CD8-positive, alpha-beta memory T cell (primary cell): ENCODE measurements around the gene RIMS4. TPM values are rescaled to one million over a fixed set of nuclear protein-coding genes. Genes with fewer than 3 reads are reported as not detected.
A peak's percentile ranks its signal among the peaks of the same experiment; 100 is the strongest.

Experiments used
- CTCF ChIA-PET: fragments of 350-600 bp; sonication (Branson Sonifier 250); formaldehyde crosslinking; loops from one replicate; lab custom pipeline; 2021; ENCODE audit warnings: antibody characterized with exemption; lab: Charles Lee
- POLR2A ChIA-PET: fragments of 350-600 bp; sonication (Branson Sonifier 250); formaldehyde crosslinking; loops from one replicate; lab custom pipeline; 2021; ENCODE audit warnings: antibody characterized with exemption; lab: Charles Lee
- DNase-seq, 5 donors: peaks; one replicate each; pipeline versions ENCODE4 v3.0.0 to v3.0.0-alpha.2; 2020 to 2022; ENCODE audit warnings: mixed read lengths in 1 of 5
- H3K27ac ChIP-seq: one replicate; pipeline ENCODE4 v1.7.0; 2013; ENCODE audit warnings: low read depth, mild to moderate bottlenecking, low read length, moderate library complexity
- H3K27me3 ChIP-seq: 2 replicates; pipeline ENCODE4 v1.7.0; 2013; ENCODE audit warnings: low read length, mild to moderate bottlenecking; ENCODE audit not compliant: insufficient read depth, poor library complexity, severe bottlenecking
- H3K36me3 ChIP-seq: 2 replicates; pipeline ENCODE4 v1.7.0; 2013; ENCODE audit warnings: mild to moderate bottlenecking, low read length, moderate library complexity; ENCODE audit not compliant: insufficient read depth
- H3K4me1 ChIP-seq: 2 replicates; pipeline ENCODE4 v1.7.0; 2013; ENCODE audit warnings: mild to moderate bottlenecking, low read length, moderate library complexity; ENCODE audit not compliant: insufficient read depth
- H3K4me3 ChIP-seq: 2 replicates; pipeline ENCODE4 v1.7.0; 2013; ENCODE audit warnings: mild to moderate bottlenecking, low read length
- H3K9me3 ChIP-seq: 2 replicates; pipeline ENCODE4 v1.7.0; 2013; ENCODE audit warnings: mild to moderate bottlenecking, low read length
- H3K27ac Mint-ChIP-seq, 8 donors: one replicate each; pipeline ENCODE4 v1.8.0; 2020 to 2021; ENCODE audit warnings: mixed read lengths in 8 of 8, mild to moderate bottlenecking in 6 of 8, inconsistent platforms in 3 of 8, moderate library complexity in 3 of 8
- H3K27me3 Mint-ChIP-seq, 2 donors: one replicate each; pipeline ENCODE4 v1.8.0; 2020 to 2021; ENCODE audit warnings: mixed read lengths in 2 of 2, mild to moderate bottlenecking in 1 of 2, moderate library complexity in 1 of 2
- H3K36me3 Mint-ChIP-seq, 3 donors: one replicate each; pipeline ENCODE4 v1.8.0; 2020 to 2021; ENCODE audit warnings: mixed read lengths in 3 of 3, inconsistent platforms in 1 of 3, mild to moderate bottlenecking in 1 of 3
- H3K4me1 Mint-ChIP-seq, 3 donors: one replicate each; pipeline ENCODE4 v1.8.0; 2020 to 2021; ENCODE audit warnings: mixed read lengths in 3 of 3, inconsistent platforms in 1 of 3, mild to moderate bottlenecking in 1 of 3
- H3K4me3 Mint-ChIP-seq, 7 donors: one replicate each; pipeline ENCODE4 v1.8.0; 2020 to 2021; ENCODE audit warnings: mixed read lengths in 7 of 7, mild to moderate bottlenecking in 6 of 7, moderate library complexity in 4 of 7, inconsistent platforms in 2 of 7
- H3K9me3 Mint-ChIP-seq, 5 donors: one replicate each; pipeline ENCODE4 v1.8.0; 2020 to 2022; ENCODE audit warnings: mixed read lengths in 5 of 5, mild to moderate bottlenecking in 3 of 5, moderate library complexity in 2 of 5, inconsistent platforms in 1 of 5
- polyA plus RNA-seq: library from polyadenylated mRNA; unstranded; fragments of 300-500 nt; fragmentation: Illumina TruSeq; gene quantifications from one replicate; pipeline ENCODE4 v1.2.3, GENCODE V29; 2021
- total RNA-seq, 2 experiments: library from RNA; stranded (reverse); gene quantifications; one replicate each; pipeline ENCODE4 v1.2.3, GENCODE V29; 2021

Gene RIMS4
- not detected for total RNA-seq
- polyA plus RNA-seq: not detected

DNA sequence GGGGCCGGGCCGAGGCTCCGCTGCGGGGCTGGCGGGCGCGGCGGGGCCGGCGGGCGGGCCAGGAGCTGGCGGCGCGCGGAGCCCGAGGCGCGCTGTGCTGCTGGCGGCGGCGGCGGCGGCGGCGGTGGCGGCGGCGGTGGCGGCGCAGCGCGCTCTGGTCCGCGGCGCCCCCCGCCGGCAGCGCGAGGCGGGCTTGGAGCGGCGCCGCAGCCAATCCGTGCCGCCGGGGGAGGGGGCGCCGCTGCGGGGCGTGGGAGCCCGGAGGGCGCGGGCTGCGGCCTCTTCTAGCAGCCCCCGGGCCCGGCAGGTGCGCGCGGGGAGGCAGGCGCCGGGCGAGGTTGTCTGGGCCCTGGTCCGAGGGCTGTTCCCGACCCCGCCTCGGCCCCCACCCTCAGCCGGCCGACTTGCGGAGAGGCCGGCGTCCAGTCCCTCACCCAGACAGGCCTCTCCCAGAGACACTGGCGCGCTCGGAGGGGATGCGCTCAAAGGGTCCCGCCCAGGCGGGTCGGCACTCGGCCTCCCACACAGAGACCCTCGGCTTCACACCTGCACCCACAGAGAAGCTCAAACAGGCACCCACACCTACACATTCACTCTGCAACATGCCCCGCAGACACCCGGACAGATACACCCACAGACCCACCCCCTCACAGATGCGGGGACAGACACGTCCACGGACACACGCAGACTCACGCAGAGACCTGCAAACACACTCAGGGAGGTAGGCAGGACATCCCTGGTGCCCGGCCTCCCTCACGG is at the start of gene RIMS4:
Gene RIMS4, minus strand, starts transcription at position 156 of the 759 bp plus-strand sequence. CDS start 275 bp downstream, outside the sequence.
- Mint-ChIP-seq H3K9me3 (peaks cover 0 to 5% (median 2%) of the 10 kb centered on the region in 5 donors), H3K27me3 (peaks cover 34 to 69% of the 10 kb centered on the region in 2 donors), H3K36me3 (peaks cover 0 to 6% (median 0%) of the 10 kb centered on the region in 3 donors), H3K4me1 (peaks cover 7 to 20% (median 13%) of the 10 kb centered on the region in 3 donors), H3K4me3 (peak within 1 kb of the TSS in 6 of 7 donors; percentile 29 to 90 (median 51)), H3K27ac (peak within 1 kb of the TSS in 1 of 8 donors; percentile 33)
- H3K27ac ChIP-seq: no peak within 1 kb of the TSS
- ChIA-PET POLR2A (no interaction called here), CTCF (no interaction called here)
- DNase-seq: no peak
- no peaks in the 10 kb centered on the region for H3K4me1 ChIP-seq
- H3K9me3 ChIP-seq: no peaks in the 10 kb centered on the region
- H3K27me3 ChIP-seq: peaks cover 39% of the 10 kb centered on the region
- H3K36me3 ChIP-seq: no peaks in the 10 kb centered on the region
- no peak within 1 kb of the TSS for H3K4me3 ChIP-seq

DNA sequence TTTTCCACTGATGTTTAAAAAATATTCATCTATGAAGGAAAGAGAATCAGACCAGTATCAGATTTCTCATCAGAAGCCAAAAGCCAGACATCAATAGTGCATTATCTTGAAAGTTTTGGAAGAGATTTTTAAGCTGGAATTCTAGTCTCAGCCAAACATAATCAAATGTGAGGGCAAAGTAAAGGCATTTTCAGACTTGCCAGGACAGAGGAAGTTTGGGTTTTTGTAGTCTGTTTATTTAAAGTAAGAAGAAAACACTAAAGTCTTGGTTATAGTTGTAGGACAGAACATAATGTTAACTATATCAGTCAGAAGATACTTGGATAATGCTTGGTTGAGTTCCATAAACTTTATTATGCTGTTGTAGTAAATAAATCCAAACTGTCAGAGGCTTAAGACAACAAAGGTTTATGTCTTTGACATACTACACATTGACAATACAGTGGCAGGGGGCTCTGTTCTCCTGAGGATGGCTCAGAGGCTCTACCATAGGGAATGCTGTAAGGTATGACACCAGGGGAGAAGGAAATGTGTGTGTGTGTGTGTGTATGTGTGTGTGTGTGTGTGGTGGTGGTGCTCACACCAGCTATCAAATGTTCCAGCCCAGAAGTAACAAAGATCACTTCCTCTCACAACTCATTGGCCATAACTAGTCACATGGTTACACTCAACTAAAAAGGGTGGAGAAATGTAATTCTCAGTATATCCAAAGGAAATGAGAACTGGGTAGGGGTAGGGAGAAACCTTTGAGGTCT is 48.4 kb upstream of the RIMS4 start:
- peaks cover 0 to 3% of the 10 kb centered on the region in 2 donors for H3K27me3 Mint-ChIP-seq
- no peaks in the 10 kb centered on the region for H3K9me3 Mint-ChIP-seq
- POLR2A ChIA-PET: no interaction called here
- no peak overlapping the region for H3K4me3 Mint-ChIP-seq
- H3K4me1 Mint-ChIP-seq: peaks cover 0 to 3% (median 0%) of the 10 kb centered on the region in 3 donors
- H3K27ac Mint-ChIP-seq: no peak overlapping the region
- H3K36me3 Mint-ChIP-seq: peaks cover 0 to 2% (median 0%) of the 10 kb centered on the region in 3 donors
- CTCF ChIA-PET: no interaction called here
- no peaks in the 10 kb centered on the region for H3K36me3 ChIP-seq
- H3K9me3 ChIP-seq: no peaks in the 10 kb centered on the region
- no peak overlapping the region for H3K27ac ChIP-seq
- H3K27me3 ChIP-seq: no peaks in the 10 kb centered on the region
- peak in 1 of 5 donors; percentile 9 for DNase-seq
- H3K4me1 ChIP-seq: no peaks in the 10 kb centered on the region
- H3K4me3 ChIP-seq: no peak overlapping the region

DNA sequence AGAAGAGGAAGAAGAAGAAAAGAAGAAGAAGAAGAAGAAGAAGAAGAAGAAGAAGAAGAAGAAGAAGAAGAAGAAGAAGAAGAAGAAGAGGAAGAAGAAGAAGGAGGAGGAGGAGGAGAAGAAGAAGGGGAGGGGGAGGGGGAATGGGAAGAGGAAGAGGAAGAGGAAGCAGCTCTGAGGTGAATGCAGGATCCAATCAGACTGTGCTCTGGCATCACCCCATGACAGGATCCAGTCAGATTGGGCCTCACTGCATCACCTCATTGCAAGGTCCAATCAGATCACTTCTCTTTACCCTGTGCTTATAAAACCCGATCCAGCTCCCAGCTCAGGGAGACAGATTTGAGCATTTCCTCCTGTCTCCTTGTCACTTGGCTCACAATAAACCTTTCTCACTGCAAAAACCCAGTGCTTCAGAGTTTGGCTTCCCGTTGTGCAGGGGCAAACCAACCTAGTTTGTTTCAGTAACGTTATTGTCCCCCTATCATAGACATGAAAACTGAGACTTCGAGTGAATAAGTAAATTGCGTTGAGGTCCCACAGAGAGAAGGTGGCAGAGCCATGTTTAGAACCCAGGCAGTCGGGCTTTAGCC is 46.6 kb upstream of the RIMS4 start:
- Mint-ChIP-seq H3K27ac (no peak overlapping the region), H3K27me3 (peaks cover 0 to 14% of the 10 kb centered on the region in 2 donors), H3K4me1 (no peaks in the 10 kb centered on the region), H3K36me3 (peaks cover 0 to 2% (median 0%) of the 10 kb centered on the region in 3 donors), H3K4me3 (no peak overlapping the region), H3K9me3 (no peaks in the 10 kb centered on the region)
- H3K4me1 ChIP-seq: no peaks in the 10 kb centered on the region
- no peak overlapping the region for H3K4me3 ChIP-seq
- H3K27ac ChIP-seq: no peak overlapping the region
- H3K27me3 ChIP-seq: no peaks in the 10 kb centered on the region
- ChIA-PET CTCF (no interaction called here), POLR2A (no interaction called here)
- no peak for DNase-seq
- no peaks in the 10 kb centered on the region for H3K9me3 ChIP-seq
- H3K36me3 ChIP-seq: no peaks in the 10 kb centered on the region

DNA sequence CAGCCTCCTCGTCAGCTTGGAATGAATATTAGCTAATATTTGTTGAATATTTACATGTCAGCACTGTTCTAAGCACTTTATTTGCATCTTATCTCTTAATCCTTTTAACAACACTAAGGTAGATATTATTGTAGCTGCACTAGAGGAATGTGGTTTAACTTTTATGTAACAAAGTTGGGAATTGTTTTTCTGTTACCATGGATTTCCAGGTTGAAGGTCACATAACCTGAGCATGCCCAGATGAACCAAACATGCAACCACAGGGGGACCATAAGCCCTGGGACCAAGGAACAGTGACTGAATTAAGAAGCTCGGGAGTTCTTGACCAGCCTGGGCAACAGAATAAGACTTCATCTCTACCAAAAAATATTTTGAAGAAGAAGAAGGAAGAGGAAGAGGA is 46.1 kb upstream of the RIMS4 start:
- DNase-seq: no peak
- Histone ChIP-seq H3K4me3 (no peak overlapping the region), H3K27ac (no peak overlapping the region), H3K27me3 (no peaks in the 10 kb centered on the region), H3K36me3 (no peaks in the 10 kb centered on the region), H3K9me3 (no peaks in the 10 kb centered on the region), H3K4me1 (no peaks in the 10 kb centered on the region)
- H3K9me3 Mint-ChIP-seq: no peaks in the 10 kb centered on the region
- peaks cover 2 to 17% of the 10 kb centered on the region in 2 donors for H3K27me3 Mint-ChIP-seq
- POLR2A ChIA-PET: no interaction called here
- H3K27ac Mint-ChIP-seq: peak overlapping the region in 1 of 8 donors; percentile 12
- H3K4me1 Mint-ChIP-seq: no peaks in the 10 kb centered on the region
- no peak overlapping the region for H3K4me3 Mint-ChIP-seq
- CTCF ChIA-PET: no interaction called here
- H3K36me3 Mint-ChIP-seq: peaks cover 0 to 2% (median 0%) of the 10 kb centered on the region in 3 donors

DNA sequence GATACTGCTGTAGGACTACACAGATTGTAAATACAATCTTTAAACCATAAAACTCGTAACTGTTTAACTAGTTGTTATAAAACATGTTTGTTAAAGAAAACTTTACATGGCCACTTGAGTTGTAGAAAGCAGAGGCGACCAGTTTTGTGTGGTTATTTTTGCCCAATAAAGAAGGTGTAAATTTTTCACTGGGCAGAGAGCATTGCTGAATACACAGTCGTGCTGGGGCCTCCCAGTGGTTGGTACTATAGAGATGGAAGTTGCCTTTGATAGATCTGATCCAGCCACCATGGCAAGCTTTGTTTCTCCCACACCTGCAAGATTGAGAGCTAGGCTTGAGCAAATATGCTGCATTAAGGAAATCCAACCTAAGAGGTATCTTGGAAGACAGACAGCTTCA is 41.2 kb upstream of the RIMS4 start:
- peaks cover 0 to 1% (median 0%) of the 10 kb centered on the region in 5 donors for H3K9me3 Mint-ChIP-seq
- H3K27ac Mint-ChIP-seq: no peak overlapping the region
- no peaks in the 10 kb centered on the region for H3K4me1 Mint-ChIP-seq
- H3K27me3 Mint-ChIP-seq: peaks cover 10 to 44% of the 10 kb centered on the region in 2 donors
- ChIA-PET CTCF (no interaction called here), POLR2A (no interaction called here)
- H3K4me3 Mint-ChIP-seq: no peak overlapping the region
- Histone ChIP-seq H3K27ac (no peak overlapping the region), H3K9me3 (no peaks in the 10 kb centered on the region), H3K4me1 (no peaks in the 10 kb centered on the region), H3K27me3 (no peaks in the 10 kb centered on the region), H3K4me3 (no peak overlapping the region), H3K36me3 (no peaks in the 10 kb centered on the region)
- no peaks in the 10 kb centered on the region for H3K36me3 Mint-ChIP-seq
- DNase-seq: no peak

DNA sequence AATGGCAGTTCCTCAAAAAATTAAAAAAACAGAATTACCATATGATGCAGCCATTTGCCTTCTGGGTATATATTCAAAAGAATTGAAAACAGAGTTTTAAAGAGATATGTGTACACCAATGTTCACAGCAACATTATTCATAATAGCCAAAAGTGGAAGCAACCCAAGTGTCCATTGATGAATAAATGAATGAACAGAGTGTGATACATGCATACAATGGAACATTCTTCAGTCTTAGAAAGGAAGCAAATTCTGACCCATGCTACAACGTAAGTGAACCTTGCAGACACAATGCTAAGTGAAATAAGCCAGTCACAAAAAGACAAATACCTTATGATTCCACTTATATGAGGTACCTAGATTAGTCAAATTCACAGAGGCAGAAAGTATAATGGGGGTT is 40.5 kb upstream of the RIMS4 start:
- DNase-seq: no peak
- POLR2A ChIA-PET: no interaction called here

DNA sequence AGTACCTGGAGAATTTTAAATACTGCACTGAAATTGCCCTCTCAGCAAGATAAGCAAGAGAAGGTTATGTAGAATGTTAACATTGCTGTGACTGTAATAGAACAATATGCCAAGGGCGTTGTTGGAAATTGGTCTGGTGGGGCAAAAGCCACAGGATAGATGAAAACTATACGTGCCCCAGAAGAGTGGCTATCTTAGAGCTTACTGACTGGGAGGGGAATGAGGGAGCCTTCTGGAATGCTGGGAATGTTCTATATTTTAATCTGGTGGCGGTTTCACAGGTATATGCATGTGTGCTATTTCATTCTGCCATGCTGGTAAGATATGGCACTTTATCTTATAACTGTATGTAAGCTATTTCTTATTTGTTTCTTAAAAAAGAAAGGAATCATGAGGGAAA is 39.9 kb upstream of the RIMS4 start:
- H3K36me3 ChIP-seq: no peaks in the 10 kb centered on the region
- no peaks in the 10 kb centered on the region for H3K27me3 ChIP-seq
- no peak overlapping the region for H3K4me3 Mint-ChIP-seq
- CTCF ChIA-PET: no interaction called here
- H3K4me3 ChIP-seq: no peak overlapping the region
- no peak overlapping the region for H3K27ac ChIP-seq
- no peaks in the 10 kb centered on the region for H3K4me1 Mint-ChIP-seq
- H3K36me3 Mint-ChIP-seq: no peaks in the 10 kb centered on the region
- H3K27me3 Mint-ChIP-seq: peaks cover 10 to 50% of the 10 kb centered on the region in 2 donors
- H3K9me3 ChIP-seq: no peaks in the 10 kb centered on the region
- POLR2A ChIA-PET: no interaction called here
- peaks cover 0 to 2% (median 0%) of the 10 kb centered on the region in 5 donors for H3K9me3 Mint-ChIP-seq
- no peaks in the 10 kb centered on the region for H3K4me1 ChIP-seq
- H3K27ac Mint-ChIP-seq: no peak overlapping the region
- no peak for DNase-seq

More for the DNA sequence above, 40.5 kb upstream of the RIMS4 start:
- Mint-ChIP-seq H3K4me1 (no peaks in the 10 kb centered on the region), H3K36me3 (no peaks in the 10 kb centered on the region), H3K4me3 (no peak overlapping the region), H3K9me3 (peaks cover 0 to 2% (median 0%) of the 10 kb centered on the region in 5 donors), H3K27ac (no peak overlapping the region), H3K27me3 (peaks cover 10 to 46% of the 10 kb centered on the region in 2 donors)
- no peak overlapping the region for H3K4me3 ChIP-seq
- CTCF ChIA-PET: no interaction called here
- H3K4me1 ChIP-seq: no peaks in the 10 kb centered on the region
- H3K9me3 ChIP-seq: no peaks in the 10 kb centered on the region
- H3K36me3 ChIP-seq: no peaks in the 10 kb centered on the region
- no peak overlapping the region for H3K27ac ChIP-seq
- no peaks in the 10 kb centered on the region for H3K27me3 ChIP-seq

DNA sequence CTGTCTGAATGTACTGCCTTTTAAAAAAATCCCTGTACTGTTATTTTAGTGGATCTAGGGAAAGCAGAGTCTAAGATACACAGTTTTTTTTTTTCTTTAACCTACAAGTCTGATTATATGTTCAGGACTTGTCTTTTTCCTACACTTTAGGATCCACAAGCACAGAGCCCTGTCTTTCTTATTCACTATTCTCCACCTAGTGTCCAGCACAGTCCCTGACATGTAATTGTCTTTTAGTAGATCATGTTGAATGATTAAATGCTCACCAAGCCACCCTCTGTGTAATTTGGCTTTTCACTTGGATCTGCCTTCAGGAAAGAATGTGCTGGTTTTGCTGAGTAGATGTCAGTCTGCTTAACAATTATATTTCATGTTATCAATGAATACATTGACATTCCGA is 39.4 kb upstream of the RIMS4 start:
- POLR2A ChIA-PET: no interaction called here

More for the DNA sequence above, 39.4 kb upstream of the RIMS4 start:
- Histone ChIP-seq H3K27me3 (no peaks in the 10 kb centered on the region), H3K9me3 (no peaks in the 10 kb centered on the region), H3K4me1 (no peaks in the 10 kb centered on the region), H3K4me3 (no peak overlapping the region), H3K36me3 (no peaks in the 10 kb centered on the region), H3K27ac (no peak overlapping the region)
- H3K4me3 Mint-ChIP-seq: no peak overlapping the region
- peaks cover 0 to 2% (median 0%) of the 10 kb centered on the region in 5 donors for H3K9me3 Mint-ChIP-seq
- no peaks in the 10 kb centered on the region for H3K4me1 Mint-ChIP-seq
- DNase-seq: no peak
- CTCF ChIA-PET: no interaction called here
- peaks cover 10 to 56% of the 10 kb centered on the region in 2 donors for H3K27me3 Mint-ChIP-seq
- peaks cover 0 to 4% (median 0%) of the 10 kb centered on the region in 3 donors for H3K36me3 Mint-ChIP-seq
- no peak overlapping the region for H3K27ac Mint-ChIP-seq
